HEK293 (cell line): Measurements from ENCODE around the gene EIF2S3.

Source experiments
- CTCF ChIP-seq: fragments of 450-650 bp; formaldehyde crosslinking; IDR thresholded peaks from 2 replicates; pipeline ENCODE4 v1.5.1; 2016; ENCODE audit warnings: missing biosample characterization, missing genetic modification characterization
- IKZF3 ChIP-seq: fragments of 450-650 bp; IDR thresholded peaks from 2 replicates; pipeline ENCODE4 v1.5.0; 2018; ENCODE audit warnings: missing biosample characterization, mild to moderate bottlenecking, missing genetic modification characterization, moderate library complexity
- KLF10 ChIP-seq: fragments of 450-650 bp; IDR thresholded peaks from 2 replicates; pipeline ENCODE4 v1.5.1; 2018; ENCODE audit warnings: missing biosample characterization, mild to moderate bottlenecking, missing genetic modification characterization
- PRDM4 ChIP-seq: fragments of 450-650 bp; formaldehyde crosslinking; IDR thresholded peaks from 2 replicates; pipeline ENCODE4 v1.5.1; 2017; ENCODE audit warnings: missing biosample characterization, missing genetic modification characterization
- REPIN1 ChIP-seq: fragments of 450-650 bp; formaldehyde crosslinking; IDR thresholded peaks from 2 replicates; pipeline ENCODE4 v1.5.1; 2017; ENCODE audit warnings: missing biosample characterization, missing genetic modification characterization, low read depth
- YY1 ChIP-seq: fragments of 450-650 bp; formaldehyde crosslinking; IDR thresholded peaks from 2 replicates; pipeline ENCODE4 v1.5.1; 2018; ENCODE audit warnings: missing biosample characterization, missing genetic modification characterization
- ZNF18 ChIP-seq: fragments of 450-650 bp; formaldehyde crosslinking; IDR thresholded peaks from 2 replicates; pipeline ENCODE4 v1.5.1; 2016; ENCODE audit warnings: missing biosample characterization, missing genetic modification characterization
- ZNF549 ChIP-seq: fragments of 450-650 bp; IDR thresholded peaks from 2 replicates; pipeline ENCODE4 v1.5.1; 2018; ENCODE audit warnings: missing biosample characterization, missing genetic modification characterization, mild to moderate bottlenecking, inconsistent platforms, moderate library complexity
- ZNF768 ChIP-seq: fragments of 450-650 bp; formaldehyde crosslinking; IDR thresholded peaks from 2 replicates; pipeline ENCODE4 v1.5.1; 2018; ENCODE audit warnings: missing biosample characterization, mild to moderate bottlenecking, missing genetic modification characterization
- ZSCAN23 ChIP-seq: fragments of 450-650 bp; formaldehyde crosslinking; IDR thresholded peaks from 2 replicates; pipeline ENCODE4 v1.5.1; 2016; ENCODE audit warnings: missing biosample characterization, missing genetic modification characterization

- TF ChIP-seq ZNF768 = no peak
- no peak for TF ChIP-seq YY1
- TF ChIP-seq ZSCAN23 (tag by site-specific recombination) = no peak
- TF ChIP-seq PRDM4 = no peak
- TF ChIP-seq CTCF (tag by site-specific recombination) = no peak
- no peak for TF ChIP-seq ZNF18 (tag by site-specific recombination)
- no peak for TF ChIP-seq REPIN1 (tag by site-specific recombination)
- no peak for TF ChIP-seq IKZF3 (tag by site-specific recombination)
- no peak for TF ChIP-seq KLF10 (tag by site-specific recombination)
- no peak for TF ChIP-seq ZNF549 (tag by site-specific recombination)
These were observed 35.9 kb upstream of the EIF2S3 start for GRCh38 chrX:24018809-24019208.
